SHP77 (cell line): ENCODE data around the gene ANKRD22.

ENCODE experiments used
- DNase-seq, 2 experiments: peaks; one replicate each; lab custom pipeline; 2025; lab: John Stamatoyannopoulos, UW

The ANKRD22 gene

DNA sequence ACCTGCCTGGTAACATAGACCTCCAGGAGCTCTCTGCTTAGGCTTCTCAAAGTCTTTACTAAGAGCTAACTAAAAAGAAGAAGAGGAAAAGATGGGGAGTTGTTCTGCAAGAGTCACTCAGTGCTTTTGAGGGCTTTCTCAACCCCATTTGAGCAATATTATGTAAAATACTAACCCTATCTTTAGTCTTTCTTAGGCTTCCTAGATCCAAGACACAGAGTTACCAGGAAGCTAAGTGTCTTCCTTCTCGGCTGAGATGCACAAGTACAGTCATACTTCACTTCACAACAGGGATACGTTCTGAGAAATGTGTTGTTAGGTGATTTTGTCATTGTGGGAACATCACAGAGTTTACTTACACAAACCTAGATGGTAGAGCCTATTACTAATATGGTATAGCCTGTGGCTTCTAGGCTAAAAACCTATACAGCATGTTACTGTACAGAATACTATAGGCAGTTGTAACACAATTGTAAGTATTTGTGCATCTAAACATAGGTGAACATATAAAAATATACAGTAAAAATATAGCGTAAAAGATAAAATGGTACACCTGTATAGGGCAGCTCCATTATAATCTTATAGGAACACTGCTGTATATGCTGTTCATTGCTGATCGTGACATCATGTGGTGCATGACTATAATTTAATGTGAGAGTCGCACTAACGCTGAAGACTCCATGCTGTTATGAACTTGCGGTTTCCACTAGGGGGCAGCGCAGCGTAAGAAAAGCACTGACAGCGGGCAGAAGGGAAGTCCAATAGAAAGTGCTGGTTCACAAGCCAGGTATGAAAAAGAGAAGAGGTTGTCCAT lies 16.3 kb downstream of the ANKRD22 start:
- peak; percentile 23 to 47 for DNase-seq

GRCh38 chr10:88833723-88834122 lies 17.9 kb downstream of the ANKRD22 start:
- DNase-seq = no peak

GRCh38 chr10:88833156-88833555 lies 18.5 kb downstream of the ANKRD22 start:
- no peak for DNase-seq

DNA sequence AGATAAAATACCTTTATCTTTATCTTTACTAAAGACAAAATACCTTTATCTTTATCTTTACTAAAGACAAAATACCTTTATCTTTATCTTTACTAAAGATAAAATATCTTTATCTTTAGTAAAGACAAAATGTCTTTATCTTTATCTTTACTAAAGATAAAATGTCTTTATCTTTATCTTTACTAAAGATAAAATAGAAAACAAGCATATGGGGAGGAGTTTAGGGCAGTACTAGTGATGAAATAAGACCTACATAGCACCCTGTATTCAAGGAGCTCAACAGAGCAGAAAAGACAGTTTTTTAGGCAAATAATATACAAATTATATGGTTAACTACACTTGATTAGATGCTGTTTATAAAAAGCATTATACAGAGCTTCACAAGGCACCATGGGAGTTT lies 19.3 kb downstream of the ANKRD22 start:
- DNase-seq = no peak

- DNase-seq = no peak
Observed at GRCh38 chr10:88831709-88832108, 19.9 kb downstream of the ANKRD22 start.

DNA sequence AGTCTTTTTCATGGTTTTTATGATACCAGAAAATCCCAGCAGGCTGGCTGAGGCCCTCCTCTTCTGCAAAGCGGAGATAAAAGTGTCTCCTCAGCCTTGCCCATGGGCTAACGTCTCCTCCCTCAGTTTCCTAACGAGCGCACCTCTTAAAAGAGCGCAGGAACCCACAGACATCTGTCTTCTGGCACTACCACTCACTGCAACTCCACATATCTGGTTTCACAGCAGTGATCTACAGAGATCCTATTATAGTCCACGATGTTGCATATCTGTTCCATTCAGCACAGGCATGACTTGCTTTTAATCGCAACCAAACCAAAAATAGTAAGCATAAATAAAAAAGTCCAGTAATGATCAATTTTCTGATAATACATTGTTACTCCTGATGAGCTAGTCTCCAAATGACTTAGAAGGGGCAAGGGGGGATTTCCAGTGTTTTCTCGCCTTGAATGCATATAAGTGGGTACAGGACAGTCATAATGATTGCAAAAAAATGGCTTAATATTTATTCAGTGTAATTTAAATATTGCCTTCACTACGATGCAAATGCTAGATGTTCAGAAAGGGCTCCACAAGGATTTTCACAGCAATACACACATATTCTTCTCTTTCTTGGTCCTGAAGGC lies 20.9 kb downstream of the ANKRD22 start:
- DNase-seq = no peak

DNA sequence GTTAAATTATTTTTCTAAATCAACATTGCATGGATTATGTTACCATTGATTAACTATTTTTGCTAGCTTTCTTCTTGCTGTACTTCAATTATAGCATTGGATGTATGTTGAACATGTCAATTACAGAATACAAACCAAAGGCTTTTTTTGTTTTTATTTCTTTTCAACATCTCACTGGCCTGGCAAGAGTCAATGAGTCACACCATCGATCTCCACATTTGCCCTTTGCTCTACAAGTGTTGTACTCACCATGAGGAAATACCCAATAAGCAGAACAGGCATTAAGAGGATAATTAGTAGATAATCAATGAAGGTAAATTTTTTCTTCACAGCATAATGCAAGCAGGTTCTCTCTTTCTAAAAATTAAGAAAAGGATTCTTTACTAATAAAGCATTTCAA lies 23.3 kb downstream of the ANKRD22 start:
- DNase-seq = no peak

DNA sequence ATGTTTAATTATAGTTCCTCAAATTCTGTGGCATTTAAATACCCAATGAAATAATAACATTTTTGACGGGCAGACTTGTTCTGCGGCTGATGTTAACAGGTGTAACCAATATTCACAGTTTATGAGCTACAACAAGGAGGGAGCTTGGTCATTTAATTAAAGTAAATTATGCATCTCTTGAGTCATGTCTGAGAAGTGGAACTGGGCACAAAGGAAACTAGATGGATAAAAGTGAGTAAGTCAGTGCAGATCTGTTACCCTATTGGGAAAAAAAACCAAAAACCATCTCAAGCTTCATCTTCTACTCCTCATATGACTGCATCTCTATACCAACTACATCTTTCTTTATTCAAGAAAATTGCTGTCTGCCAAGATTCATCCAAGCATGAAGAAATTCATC lies 24.0 kb downstream of the ANKRD22 start:
- DNase-seq = no peak

DNA sequence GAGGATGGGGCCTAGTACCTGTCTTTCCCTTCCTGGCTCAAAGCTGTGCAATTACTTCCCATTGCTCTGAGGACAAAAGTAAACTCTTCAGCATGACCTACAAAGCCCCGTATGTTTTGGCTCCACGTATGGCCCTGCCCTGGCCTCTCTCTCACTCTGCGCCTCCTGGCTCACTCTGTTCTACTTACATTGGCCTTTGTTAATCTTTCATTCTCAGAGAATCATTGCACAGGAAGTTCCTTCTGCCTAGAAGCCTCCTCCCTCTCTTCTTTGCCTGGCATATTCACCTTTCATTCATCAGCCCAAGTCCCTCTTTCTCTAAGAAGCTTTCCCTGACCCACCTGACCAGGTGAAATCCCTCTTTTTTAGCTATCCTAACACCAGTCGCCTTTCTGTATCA lies 25.3 kb downstream of the ANKRD22 start:
- no peak for DNase-seq

GRCh38 chr10:88820748-88821401 lies 30.8 kb downstream of the ANKRD22 start:
- no peak for DNase-seq

- DNase-seq = no peak
Observed at GRCh38 chr10:88819290-88819689, 32.4 kb downstream of the ANKRD22 start.

DNA sequence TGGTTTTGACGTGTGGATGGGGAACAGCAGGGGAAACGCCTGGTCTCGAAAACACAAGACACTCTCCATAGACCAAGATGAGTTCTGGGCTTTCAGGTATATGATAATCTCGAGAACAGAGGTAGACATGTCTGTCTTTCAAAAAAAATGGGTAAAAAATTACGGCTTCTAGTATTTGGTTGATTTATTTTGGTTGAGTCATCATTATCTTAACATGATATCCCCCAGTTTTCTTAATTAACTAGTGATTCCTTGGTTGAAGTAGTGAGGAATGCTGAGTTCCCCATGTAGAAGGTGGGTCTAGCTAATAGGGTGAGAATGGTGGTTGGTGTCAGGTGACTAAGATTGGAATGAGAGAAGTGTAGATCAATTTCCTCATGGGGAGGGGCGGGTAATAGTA lies 38.4 kb downstream of the ANKRD22 start:
- DNase-seq = no peak

DNA sequence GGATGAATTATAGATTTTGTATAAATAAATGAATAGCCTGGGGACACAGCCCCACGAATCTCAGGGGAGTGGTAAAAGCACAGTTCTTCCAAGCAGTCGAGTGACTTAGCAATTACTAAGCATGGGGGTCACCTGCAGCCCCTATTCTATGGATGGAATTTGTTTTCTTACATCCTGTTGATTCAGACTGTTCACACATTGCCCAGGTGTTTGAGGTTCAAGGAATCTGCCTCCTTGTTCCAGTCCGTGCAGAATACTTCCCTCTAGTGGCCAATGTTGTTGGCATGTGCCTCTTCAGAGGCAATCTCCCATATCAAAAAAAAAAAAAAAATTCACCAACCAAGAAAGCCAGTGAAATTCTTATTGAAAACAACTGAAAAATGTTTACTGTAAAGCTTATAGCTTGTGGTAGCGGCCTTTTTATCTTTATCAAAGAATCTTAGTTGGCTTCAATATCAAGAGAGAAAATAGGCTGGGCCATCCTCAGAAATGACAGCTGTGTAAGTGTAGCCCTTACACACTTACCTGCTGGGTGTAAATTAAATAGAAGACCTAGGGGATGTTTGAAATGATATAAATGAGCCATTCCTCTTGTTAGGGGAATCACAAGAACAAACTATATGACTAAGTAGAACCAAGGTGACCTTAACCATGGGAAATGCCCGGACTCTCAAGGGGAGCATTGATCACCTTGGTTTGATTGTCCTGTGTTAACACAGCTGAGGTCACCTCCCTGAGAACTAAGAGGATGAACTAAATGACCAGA lies 41.3 kb downstream of the ANKRD22 start:
- peak in 1 of 2 experiments; percentile 36 for DNase-seq

GRCh38 chr10:88809621-88810020 lies 42.0 kb downstream of the ANKRD22 start:
- DNase-seq = no peak

DNA sequence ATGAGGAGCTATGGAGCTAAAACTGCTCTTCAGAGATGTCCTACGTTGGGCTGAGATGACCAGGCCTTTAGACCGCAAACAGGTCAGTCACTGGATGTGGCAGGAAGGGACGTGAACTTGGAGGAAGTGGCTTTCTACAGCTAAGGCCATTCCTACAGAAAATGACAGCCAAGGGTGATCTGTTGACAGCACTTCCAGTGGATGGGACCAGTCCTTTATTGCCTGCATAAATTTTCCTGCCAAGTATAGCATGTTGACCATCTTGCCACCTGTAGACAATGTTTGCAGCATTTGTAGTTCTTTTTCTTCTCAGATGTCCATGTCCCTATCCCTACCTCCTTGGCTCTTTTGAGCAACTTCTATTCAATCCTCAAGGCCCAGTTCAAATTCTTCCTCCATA lies 45.7 kb downstream of the ANKRD22 start:
- DNase-seq = no peak

GRCh38 chr10:88805361-88805760 lies 46.3 kb downstream of the ANKRD22 start:
- DNase-seq = no peak

DNA sequence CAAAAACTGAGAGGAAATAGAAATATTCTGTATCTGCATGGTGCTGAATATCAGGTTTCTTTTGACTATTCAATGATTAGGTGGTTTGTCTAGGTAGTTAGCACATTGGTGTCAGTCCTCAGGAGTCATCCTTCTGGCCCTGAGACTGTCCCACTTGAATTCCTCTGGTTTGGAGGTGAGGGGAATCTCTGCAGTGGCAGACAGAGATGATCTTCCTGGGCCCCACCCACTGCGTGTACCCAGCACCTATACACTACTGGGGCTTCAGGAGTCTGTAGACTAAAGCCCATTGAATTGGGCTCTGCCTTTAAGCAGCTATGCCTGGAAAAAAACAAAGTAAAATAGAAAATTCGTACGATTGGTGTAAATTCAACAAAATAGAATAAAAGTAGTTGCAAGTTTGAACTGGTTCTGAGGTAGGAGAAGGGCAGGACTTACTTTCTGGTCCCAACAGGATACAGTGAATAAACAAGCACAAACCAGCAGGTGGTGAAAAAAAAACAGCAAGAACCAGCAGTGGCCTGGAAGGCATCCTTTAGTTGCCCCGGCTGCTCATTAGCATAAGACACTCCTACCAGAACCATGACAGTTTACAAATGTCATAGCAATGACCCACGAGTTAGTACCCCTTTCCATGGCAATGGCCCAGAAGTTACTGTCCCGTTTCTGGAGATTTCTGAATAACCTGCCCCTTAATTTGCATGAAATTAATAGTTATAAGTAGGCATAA lies 47.4 kb downstream of the ANKRD22 start:
- no peak for DNase-seq

GRCh38 chr10:88803641-88804040 lies 48.0 kb downstream of the ANKRD22 start:
- no peak for DNase-seq

DNA sequence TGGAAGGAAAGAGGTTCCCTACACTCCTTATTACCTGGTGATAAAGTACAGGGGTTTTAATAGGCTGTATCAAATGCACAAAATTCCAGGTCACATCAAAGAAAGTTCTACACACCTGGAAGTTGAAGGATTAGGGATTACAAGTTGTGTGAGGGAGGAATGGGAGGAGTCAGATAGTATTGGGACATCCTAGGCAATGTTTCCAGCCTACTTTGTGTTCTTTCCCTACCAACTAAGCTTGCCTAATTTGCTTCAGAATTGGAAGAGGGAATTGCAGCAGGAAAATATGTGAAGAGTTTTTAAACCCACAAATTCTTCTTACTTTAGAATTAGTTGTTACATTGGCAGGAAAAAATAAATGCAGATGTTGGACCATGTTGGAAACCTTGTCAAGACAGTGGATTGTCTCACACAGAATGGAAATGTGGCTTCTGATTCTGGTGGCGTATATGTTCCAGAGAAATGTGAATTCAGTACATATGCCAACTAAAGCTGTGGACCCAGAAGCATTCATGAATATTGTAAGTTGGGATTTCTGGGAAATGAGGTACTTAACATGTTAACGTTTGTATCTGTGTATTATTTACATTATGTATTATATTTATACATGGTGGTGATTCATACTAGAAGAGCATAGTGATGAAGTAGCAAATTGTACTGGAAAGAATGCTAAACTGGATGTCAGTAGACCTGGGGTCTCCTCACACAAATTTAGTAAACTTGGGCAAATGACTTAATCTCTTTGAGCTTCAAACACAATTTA lies 48.9 kb downstream of the ANKRD22 start, which contains the start of gene LIPM:
Gene LIPM, plus strand, starts transcription at position 208 of the 763 bp plus-strand sequence. Its CDS starts 167 bp downstream, at position 375.
- no peak for DNase-seq
